Stimulated activated CD4-positive, alpha-beta T cell treated with anti-CD3 and anti-CD28 coated beads, TNF-alpha, amount 100 ng/mL, for 1 hour (primary cell): Measurements from ENCODE around the gene GNAL.
"Not testable (repeated sequence)": the region's sequence is repeated elsewhere in the genome, so short reads cannot be mapped to it uniquely, and the experiment has no call there.

Source experiments
- DNase-seq, 3 donors: peaks; one replicate each; pipeline ENCODE4 v3.0.0-alpha.2; 2020; ENCODE audit warnings: low read depth in 3 of 3, low spot score in 1 of 3

Gene GNAL

GRCh38 chr18:11669271-11669947 is 19.7 kb upstream of the GNAL start:
- no peak for DNase-seq

DNA sequence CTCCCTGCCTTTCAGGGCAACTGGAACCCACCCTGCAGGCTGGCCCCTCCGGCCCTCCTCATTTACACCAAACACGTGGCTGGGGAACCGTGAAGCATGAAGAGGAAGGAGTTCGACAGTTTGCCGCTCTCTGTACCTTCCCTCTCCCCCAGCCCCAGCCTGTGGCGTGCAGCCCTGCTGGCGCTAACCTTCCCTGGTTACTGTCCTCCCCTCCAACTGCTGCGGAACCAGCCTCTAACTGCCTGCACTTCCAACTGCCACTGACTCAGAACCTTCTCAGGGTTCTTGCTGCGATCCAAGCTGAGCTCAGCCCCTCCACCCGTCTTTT is 19.2 kb upstream of the GNAL start:
- DNase-seq: no peak

GRCh38 chr18:11671156-11671555 is 17.9 kb upstream of the GNAL start:
- no peak for DNase-seq

DNA sequence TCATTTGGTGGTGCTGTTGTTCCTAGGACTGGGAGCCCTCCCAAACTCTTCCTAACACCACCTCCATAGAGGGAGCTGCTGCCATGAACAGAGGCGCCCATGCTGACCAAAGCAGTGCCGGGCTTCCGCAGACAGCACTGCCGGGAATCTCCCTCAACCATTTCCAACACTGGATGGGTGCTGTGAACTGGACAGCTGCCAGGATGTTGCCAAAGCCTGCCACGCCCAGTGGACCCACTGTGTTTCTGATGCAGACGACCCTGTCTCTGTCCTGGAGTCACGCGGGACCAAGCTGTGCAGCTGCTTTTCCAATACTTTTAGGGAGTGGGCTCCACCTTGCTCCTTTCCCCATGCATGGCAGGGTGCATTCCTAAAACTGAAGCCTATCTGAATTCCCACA is 16.9 kb upstream of the GNAL start:
- no peak for DNase-seq

GRCh38 chr18:11672846-11673454 is 16.1 kb upstream of the GNAL start:
- DNase-seq: no peak

DNA sequence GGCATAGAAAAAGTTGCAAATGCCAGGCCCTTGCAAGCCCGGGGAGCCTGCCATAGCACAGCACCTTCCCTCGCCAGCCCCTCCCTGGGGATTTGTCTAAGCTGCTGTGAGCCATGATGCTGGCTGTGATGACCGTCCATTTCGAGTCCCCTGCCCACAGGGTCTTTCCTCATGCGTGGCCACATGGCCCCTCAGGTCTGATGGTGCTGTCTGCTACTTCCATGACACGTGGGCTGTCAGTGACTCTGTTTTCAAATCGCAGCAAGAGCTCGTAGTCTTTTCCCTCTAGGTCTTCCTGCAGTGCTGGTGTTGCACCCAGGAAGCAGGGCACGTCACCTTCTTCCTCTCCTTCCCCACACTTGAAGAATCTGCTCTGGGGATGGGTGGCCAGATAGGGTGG is 15.5 kb upstream of the GNAL start:
- DNase-seq: no peak

GRCh38 chr18:11674119-11674518 is 14.9 kb upstream of the GNAL start:
- no peak for DNase-seq

GRCh38 chr18:11676386-11676785 is 12.7 kb upstream of the GNAL start:
- DNase-seq: no peak

GRCh38 chr18:11676867-11677266 is 12.2 kb upstream of the GNAL start:
- DNase-seq: no peak

DNA sequence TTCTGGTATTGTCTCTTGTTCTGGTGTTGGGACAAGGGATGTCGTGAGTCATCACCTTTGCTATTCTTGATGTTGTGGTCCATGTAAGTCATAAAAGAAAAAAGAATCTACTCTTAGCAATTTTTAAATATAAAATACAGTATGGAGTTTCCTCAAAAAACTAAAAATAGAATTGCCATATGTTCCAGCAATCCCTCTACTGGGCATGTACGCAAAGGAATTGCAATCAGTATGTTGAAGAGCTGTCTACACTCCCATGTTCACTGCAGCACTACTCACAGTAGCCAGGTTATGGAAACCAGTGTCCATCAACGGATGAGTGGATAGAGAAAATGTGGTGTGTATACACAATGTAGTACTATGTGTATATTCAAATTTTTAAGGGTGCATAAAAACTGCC is 10.9 kb upstream of the GNAL start:
- no peak for DNase-seq

- no peak for DNase-seq
Observed at GRCh38 chr18:11689669-11690565, 853 bp downstream of the GNAL start.

- DNase-seq: not testable (repeated sequence)
Observed at GRCh38 chr18:11690660-11691059, 1.6 kb downstream of the GNAL start.

GRCh38 chr18:11695736-11696135 is 6.7 kb downstream of the GNAL start:
- no peak for DNase-seq

GRCh38 chr18:11696451-11696850 is 7.4 kb downstream of the GNAL start:
- no peak for DNase-seq

GRCh38 chr18:11700876-11701275 is 11.8 kb downstream of the GNAL start:
- no peak for DNase-seq

GRCh38 chr18:11710578-11710977 is 21.5 kb downstream of the GNAL start:
- no peak for DNase-seq

DNA sequence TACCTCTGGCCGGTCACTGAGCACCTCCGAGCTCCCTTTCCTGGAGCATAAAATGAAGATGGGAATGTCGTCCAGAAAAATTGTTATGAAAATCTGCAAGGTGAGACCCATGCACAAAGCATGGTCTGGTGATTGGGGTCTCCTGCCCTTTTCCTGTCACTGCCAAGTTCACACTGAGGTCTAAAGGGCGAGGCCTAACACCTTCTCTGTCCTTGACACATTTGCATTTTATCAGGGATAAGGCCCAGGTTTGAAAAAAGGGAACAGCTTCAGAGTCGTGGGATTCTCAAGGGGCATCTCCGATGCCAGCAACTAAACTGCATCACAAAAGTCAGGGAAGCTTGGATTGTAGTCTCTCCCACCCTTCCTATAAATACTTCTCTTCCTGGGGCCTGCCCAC is 24.7 kb downstream of the GNAL start:
- no peak for DNase-seq

GRCh38 chr18:11714244-11714918 is 25.3 kb downstream of the GNAL start:
- DNase-seq: no peak

- not testable (repeated sequence) for DNase-seq
Observed at GRCh38 chr18:11716767-11717315, 27.8 kb downstream of the GNAL start.

DNA sequence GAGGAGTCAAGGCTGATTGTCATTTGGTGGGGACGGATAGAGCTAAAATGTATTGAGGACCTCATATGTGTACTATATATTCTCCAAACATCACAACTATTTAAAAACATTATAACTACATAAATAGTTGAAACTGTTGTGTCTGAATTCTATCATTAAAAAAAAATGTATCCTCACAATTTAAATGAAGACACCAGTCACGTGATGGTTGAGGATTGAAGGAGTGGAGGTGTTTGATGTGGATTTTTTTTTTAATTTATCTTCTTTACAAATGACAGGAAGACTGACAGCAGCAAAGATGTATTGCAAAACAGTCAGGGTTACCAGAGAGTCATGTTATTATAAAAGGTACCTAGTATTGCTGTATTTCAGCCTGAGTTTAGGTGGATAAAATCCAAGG is 30.0 kb downstream of the GNAL start:
- DNase-seq: no peak

DNA sequence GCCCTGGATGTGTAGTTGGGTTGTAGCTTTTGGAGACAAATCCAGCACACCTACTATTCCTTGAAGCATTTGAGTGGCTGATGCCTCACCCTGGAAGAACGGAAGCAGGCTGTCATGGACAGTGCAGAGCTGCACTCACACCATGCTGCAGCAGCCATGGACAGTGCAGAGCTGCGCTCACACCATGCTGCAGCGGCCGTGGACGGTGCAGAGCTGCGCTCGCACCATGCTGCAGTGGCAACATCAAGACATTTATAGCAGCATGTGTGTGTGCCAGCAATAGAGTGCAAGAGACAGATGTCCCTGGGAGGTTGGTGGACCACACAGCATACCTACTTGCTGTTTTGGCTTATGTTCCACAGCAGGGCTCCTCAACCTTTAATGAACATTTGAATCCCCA is 30.6 kb downstream of the GNAL start:
- DNase-seq: no peak
